HG02759 (cell line): ENCODE measurements around the gene GLCE.
"Not testable (repeated sequence)": the region's sequence is repeated elsewhere in the genome, so short reads cannot be mapped to it uniquely, and the experiment has no call there.

Experiments
- ATAC-seq: cut with Tn5 transposase; IDR thresholded peaks from one replicate; pipeline ENCODE4 v1.9.1; 2021; ENCODE audit warnings: mild to moderate bottlenecking, moderate library complexity; ENCODE audit not compliant: unreplicated experiment

The GLCE gene

DNA sequence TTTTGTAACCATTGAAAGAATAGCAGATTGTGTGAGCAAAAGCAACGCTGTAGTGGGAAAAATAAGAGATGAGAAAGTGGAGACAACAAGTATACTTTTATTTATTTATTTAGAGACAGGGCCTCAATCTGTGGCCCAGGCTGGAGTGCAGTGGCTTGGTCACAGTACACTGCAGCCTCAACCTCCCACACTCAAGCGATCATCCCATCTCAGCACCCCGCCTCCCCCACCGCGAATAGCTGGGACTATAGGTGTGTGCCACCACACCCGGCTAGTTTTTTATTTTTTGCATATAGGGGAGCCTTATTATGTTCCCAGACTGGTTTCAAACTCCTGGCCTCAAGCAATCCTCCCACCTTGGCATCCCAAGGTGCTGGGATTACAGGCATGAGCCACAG, 1.6 kb upstream of the GLCE start:
- no peak for ATAC-seq

DNA sequence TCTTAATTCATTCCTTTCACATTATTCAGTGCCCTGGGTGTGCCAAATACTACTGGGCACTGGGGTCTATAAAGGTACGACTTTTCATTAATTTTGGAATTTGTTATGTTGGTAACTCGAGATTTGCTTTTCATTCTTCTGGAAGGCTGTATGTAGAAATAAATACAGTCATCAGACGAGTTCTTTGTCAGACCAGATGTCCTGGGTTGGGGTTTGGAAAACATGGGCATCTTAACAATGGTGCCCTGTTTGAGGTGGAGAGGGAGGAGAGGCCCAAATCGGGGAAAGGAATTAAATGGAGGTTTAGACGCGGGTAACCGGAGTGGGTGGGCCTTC, 662 bp upstream of the GLCE start:
- ATAC-seq: no peak

DNA sequence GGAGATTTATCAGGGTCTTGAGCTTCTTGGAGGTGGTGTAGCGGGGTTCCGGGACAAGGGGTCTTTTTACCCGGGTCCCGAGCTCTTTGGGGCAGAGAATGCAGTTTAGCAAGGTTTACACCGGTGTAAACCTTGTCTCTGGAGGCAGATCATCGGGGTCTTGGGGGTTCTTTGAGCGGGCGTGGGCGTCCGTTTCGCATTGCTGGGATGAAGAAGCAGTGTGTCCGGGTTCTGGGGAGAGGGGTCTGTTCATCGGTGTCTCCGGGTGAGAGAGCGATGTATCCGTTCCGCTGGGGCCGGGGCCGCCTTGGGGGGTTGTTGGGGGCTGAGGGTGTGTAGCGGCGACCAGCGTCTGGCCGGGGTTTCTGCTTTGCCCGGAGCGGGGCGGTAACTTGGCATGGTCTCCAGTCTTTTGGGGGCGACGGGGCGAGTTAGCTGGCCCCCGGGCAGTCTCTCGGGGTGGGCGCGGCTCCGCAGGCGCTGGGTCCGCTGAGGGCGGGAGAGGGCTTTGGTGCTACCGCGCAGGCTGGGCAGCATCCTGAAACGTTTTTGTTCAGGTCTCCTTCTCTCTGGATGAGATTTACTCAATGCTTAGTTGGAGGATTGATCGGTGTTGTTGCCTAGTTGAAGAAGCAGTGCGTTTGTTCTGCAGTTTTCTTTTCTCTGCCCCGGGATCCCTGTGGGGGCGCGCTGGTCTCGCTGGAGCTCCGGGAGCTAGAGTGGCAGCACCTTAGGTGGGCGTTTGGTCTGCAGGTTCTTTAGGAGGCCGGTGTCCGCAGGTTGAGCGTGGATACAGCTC, 843 bp downstream of the GLCE start:
- ATAC-seq: no peak

DNA sequence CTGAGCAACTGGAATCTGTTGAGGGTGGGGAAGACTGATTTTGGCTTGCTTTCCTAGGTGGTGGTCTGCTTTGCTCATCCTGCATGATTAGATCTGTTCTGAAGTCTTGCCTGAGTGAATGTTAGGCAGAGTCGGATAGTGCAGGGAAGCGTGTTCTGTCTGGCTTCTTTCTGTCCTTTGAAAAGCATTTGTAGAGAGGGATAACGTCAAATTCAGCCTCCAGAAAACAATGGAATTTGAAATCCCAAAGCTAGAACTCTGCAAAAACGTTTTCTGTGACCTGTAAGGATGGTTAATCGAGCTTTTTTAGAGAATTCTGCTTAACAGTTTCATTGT, 1.4 kb downstream of the GLCE start:
- no peak for ATAC-seq

DNA sequence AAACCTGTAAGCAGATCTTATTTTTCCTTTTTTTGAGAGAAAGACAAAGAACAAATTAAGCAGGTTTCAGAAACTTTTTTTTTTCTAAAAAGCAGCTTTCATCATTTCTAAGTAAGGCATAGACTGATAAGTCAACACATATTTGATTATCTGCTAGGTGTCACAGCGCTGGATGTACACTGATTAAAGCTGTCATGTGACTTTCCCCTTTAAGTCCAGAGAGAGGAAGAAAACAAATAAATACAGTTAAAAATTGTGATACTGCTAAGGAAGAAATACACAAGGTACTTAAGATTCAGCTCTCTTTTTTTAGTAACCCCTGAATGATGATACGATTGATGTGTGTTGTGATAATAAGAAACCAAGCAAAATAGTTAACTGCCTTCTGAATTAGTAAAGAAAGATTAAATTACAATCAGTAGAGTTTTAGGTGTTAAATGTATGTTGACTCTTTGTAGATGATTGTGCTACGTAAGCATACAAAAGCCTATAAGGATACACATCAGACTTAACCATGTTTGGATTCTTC, 2.8 kb downstream of the GLCE start:
- ATAC-seq: no peak

DNA sequence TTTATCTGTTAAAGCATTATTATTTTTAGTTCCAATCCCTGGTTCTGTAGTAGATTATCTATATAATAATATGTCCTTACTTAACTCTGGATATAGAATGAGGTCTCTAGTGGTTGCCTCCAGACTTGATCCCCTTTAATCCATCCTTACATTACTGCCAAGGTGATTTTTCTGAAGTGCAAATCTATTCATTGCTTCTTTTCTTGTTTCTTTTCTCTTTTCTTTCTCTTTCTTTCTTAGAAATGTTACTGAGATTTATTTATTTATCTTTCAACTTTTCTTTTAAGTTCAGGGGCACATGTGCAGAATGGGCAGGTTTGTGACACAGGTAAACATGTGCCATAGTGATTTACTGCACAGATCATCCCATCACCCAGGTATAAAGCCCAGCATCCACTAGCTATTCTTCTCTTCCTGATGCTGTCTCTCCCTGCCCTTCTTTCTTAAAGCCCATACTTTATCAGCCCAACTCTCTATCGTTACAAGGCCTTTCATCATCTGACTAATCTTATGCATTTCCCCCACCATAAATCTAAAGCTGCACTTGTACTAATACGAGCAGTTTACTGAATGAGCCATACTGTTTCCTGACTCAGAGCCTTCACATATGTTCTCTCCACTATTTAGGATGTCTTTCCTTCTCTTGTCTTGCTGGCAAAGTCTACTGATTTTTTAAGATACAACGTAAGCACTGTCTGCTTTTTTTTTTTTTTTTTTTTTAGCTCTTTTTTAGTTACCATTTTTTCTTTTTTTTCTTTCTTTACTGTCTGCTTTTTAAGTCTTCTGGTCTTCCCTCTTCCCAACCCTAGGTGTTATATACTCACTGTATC, 4.6 kb downstream of the GLCE start:
- ATAC-seq: no peak

DNA sequence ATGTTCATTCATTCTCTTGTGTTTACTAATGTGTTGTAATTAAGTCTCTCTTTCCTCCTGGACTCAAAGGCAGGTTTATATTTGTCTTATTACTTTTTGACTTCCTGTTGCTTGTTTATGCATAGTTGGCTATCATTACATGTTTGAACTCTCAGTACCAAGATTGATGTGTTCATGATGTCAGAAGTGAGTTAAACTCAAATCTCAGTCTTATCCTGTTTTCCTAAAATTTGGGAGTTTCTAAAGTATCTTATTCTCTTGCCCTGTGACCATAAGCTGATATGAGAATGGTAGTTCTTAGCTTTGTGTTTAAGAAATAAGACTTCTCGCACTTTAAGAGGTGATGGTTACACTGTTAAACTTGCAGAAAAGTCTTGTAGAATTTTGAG, 5.2 kb downstream of the GLCE start:
- ATAC-seq: no peak

DNA sequence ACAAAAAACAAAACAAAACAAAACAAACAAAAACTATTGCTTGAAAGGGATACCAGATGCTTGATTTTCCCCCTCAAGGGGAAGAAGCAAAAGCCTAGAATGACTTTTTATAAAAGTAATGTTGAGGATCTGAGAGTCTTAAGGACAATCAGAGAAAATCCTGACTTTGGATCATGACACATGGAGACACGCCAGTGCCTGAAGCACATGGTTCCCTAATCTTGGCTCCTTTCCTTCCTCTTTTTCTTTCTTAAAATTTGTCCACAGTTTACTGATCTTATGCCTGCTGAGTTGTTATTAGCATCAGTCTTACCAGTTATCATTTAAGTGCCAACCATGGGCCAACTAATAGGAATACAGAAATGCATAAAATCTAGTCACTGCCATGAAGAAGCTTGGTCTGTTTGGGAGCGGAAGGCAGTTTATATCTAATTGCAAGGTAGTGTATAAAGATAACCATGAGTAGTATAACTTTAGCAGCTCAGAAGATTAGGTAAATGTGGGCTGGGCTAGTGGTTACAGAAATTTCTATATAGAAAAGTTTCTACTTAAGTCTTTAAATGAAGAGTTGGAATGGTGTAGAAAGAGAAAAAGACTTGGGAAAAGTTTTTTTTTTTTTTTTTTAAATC, 6.9 kb downstream of the GLCE start:
- no peak for ATAC-seq

DNA sequence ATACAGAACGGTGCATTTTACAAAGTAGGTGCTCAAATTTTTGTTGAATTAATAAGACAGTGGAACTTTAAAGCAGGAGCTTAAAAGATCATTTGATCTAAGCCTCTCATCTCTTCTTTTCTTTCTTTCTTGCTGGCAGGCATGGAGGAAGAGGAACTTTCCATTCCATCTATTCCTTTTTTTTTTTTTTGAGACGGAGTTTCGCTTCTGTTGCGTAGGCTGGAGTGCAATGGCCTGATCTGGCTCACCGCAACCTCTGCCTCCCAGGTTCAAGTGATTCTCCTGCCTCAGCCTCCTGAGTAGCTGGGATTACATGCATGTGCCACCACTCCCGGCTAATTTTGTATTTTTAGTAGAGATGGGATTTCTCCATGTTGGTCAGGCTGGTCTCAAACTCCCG, 7.9 kb downstream of the GLCE start:
- ATAC-seq: not testable (repeated sequence)

DNA sequence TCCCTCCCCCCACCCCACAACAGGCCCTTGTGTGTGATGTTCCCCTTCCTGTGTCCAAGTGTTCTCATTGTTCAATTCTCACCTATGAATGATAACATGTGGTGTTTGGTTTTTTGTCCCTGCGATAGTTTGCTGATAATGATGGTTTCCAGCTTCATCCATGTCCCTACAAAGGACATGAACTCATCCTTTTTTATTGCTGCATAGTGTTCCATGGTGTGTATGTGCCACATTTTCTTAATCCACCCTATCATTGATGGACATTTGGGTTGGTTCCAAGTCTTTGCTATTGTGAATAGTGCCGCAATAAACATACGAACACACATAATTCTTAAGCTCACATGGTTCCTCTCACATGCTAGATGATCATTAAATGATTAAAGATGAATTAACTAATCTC, 9.1 kb downstream of the GLCE start:
- not testable (repeated sequence) for ATAC-seq

DNA sequence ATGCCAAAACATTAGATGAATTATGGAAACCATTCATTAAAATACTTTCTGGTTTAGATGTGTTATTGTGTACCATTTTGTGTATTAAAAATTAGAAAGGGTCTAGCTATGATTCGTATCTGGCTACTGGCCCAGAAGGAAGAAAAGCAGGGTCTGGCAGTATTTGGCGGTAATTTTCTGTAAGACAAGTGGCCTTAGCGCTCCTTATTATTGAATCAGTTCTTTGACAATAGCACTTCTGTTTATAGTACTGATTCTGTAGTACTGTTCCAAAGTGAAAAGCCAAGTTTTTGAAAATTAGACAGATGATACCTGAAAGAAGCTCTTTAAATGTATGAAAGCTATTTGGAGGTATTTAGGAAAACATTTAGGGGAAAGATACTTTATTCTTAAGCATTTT, 10.2 kb downstream of the GLCE start:
- ATAC-seq: no peak

DNA sequence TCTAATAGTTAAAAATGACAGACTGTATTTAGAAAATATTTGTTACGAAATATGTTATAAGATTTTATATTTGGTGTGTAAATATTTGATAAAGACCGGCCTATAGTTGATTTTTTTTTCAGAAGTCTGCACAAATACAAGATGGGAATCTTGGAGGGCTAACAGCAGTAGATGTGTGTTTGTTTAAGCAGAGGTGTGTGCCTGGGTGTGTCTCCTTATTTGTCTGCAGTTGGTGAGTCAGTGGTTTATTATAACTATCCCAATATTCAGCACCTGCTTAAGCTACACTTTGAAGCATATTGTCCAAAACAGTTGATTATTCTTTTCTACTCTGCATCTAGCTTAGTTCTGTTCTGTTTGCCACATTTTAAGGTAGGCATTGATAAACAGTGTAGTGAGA, 12.4 kb downstream of the GLCE start:
- no peak for ATAC-seq

DNA sequence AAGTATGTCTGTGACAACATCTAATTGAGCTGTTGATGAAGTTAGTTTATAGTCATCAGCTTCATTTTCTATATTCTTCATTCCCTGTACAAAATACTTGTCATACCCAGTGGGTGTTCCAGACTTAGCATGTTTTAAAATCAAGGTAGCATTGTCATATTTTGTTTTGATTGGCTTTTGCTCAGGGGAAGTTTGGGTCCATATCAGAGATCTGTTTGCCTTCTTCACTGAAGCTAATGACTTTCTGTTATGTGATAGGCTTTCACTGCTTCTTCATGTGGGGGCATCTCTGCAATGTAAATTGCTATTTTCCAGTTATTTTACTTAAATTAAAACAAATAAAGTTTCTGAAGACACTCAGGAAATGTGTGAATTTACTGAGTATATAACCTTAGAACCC, 15.1 kb downstream of the GLCE start:
- ATAC-seq: no peak

DNA sequence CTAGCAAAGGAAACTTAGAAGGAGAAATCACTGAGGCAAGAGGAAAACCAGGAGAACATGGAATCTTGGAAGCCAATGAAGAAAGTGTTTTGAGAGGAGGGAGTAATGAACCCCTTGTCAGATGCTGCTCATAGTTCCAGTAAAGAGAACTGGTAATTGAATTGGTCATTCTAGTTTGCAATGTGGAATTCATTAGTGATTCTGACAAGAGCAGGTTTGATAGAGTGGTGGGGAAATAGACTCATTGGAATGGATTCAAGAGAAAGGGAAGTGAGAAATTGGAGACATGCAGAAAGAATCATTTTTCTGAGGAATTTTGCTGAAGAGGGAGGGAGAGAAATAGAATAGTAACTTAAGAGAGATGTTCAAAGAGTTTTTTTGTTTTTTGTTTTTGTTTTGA, 21.0 kb downstream of the GLCE start:
- ATAC-seq: no peak

DNA sequence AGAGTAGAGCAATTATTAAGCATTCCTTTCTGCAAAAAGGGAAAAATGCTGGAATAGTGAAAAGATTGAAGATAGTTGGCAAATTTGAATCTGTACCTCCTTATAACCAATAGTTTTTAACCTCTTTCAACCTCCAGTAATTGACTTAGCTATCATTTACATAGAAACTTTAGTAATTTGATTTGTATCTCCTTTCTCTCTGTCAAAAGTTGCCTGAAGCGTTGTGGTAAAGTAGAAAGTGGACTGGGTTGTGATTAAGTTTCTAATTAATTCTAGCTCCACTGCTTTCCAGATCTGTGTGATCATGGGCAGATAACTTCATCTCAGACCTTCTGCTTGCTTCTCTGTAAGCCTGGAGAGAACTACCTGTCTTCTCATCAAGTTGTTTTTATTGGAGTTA, 24.8 kb downstream of the GLCE start:
- ATAC-seq: no peak

DNA sequence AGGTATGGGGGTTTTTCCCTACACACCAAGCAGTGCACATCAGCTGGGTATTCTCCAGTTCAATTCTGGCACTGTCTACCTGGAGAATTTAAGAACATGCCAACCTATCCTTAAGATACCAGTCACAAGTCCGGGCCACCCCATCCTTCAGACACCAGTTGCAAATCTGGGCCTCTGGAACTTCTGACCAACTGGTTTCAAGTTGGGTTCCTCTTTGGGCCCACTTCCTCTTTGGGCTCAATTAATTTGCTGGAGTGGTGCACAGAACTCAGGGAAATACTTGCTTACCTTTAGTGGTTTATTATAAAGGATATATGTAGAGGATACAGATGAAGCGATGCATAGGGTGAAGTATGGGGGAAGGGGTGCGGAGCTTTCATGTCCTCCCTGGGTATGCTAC, 25.3 kb downstream of the GLCE start:
- ATAC-seq: no peak

DNA sequence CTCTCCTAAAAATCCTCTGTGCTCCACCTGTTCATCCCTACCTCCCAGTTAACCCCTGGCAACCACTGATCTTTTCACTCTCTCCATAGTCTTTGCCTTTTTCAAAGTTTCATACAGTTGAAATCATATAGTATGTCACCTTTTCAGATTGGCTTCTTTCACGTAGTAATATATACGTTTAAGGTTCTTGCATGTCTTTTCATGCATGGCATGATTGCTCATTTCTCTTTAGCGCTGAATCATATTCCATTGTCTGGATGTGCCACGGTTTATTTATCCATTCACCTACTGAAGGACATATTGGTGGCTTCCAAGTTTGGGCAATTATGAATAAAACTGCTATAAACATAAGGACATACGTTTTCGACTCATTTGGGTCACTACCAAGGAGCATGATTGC, 28.7 kb downstream of the GLCE start:
- no peak for ATAC-seq

DNA sequence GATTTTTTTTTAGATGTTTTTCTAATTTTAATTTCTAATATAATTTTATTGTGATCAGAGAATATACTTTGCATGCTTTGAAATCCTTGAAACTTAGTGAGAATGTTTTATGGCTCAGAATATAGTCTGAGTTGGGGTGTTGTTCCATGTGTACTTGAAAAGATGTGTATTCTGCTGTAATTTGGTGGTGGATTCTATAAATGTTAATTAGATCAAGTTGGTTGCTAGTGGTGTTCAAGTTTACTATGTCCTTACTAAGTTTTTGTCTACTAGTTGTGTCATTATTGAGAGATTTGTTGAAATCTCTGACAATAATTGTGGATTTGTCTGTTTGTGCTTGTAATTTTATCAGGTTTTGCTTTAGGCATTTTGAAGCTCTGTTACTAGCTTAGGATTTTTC, 29.7 kb downstream of the GLCE start:
- ATAC-seq: no peak

DNA sequence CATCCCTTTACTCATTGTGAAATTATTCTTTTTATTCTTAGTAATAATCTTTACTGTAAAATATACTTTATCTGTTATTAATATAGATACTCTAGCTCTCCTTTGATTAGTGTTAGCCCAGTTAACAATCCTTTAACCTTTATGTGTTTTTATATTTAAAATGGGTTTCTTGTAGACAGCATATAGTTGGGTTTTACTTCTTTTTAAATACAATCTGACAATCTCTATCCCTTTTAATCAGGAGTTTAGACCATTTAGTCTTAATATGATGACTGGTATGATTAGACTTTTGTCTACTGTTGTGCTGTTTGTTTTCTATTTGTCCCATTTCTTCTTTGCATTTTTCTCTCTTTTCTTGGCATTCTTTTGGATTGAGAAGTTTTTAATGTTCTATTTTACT, 30.1 kb downstream of the GLCE start:
- no peak for ATAC-seq

DNA sequence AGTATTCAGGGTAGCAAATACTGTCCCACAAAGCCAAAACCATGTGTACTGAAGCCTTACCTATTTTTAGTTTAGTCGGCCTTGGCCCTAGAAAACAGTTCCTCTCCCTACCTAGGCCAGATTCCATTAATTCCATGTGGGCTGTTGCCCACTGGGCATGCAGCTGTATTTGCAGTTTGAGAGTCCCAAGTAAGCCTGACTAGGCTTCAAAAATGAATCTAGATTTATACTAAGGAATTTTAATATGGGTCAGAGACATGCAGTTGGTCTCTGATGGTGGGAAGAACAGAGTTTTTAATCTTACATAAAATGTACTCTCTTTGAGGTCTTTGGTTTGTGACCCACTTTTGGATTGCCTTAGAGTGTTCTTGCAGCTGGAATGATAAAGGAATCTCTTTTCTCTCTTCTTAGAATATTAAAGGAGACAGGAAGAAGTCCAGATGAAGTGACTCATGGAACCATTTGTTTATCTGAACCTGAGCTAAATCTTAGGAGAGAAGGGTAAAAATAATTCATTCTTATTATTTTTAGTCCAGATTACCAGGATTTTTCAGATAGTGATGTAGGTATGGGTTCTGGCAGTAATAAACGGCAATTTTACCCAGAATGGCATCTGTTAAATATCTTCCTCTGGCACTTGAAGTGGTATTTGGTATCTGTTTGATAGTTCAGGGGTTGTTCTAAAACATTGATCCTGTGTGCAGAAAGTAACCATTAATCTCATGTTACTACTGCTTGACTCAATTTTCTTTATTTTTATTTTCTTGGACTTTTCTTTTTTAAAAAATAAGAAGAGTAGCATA, 33.8 kb downstream of the GLCE start:
- ATAC-seq: no peak

DNA sequence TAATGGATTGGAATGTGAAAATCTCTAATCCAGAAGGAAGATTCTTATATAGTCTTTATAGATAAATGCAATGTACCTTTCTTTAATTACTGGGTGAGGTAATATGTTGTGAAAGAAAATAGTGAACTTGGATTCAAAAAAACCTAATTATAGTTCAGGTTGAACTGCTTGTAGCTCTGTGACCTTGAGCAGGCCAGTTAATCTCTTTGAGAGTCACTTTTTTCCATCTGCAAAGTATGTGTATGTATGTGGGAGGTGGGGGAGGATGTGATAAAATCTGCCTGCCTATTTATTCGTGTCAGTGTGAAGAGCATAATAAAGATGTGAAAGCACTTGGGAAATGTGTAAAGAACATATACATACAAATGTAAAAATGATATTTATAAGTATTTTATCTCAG, 34.4 kb downstream of the GLCE start:
- ATAC-seq: no peak
